ENCODE measurements around the gene WDR36.
A peak's percentile ranks its signal among the peaks of the same experiment; 100 is the strongest.
"Not testable (repeated sequence)": the region's sequence is repeated elsewhere in the genome, so short reads cannot be mapped to it uniquely, and the experiment has no call there.

The WDR36 gene

GRCh38 chr5:111138096-111138495, 45.9 kb downstream of the WDR36 start:
- DNase-seq = no peak

GRCh38 chr5:111141471-111141870, 49.3 kb downstream of the WDR36 start:
- not testable (repeated sequence) for DNase-seq

- no peak for DNase-seq
These were observed 50.8 kb downstream of the WDR36 start for GRCh38 chr5:111142932-111143331.

- no peak for DNase-seq
These were observed 51.8 kb downstream of the WDR36 start for GRCh38 chr5:111143910-111144309.

- no peak for DNase-seq
These were observed 52.3 kb downstream of the WDR36 start for GRCh38 chr5:111144352-111144930.

GRCh38 chr5:111146053-111146452, 53.9 kb downstream of the WDR36 start:
- no peak for DNase-seq

GRCh38 chr5:111147502-111147901, 55.4 kb downstream of the WDR36 start:
- DNase-seq = no peak

GRCh38 chr5:111151998-111152397, 59.9 kb downstream of the WDR36 start:
- no peak for DNase-seq

- no peak for DNase-seq
These were observed 61.3 kb downstream of the WDR36 start for GRCh38 chr5:111153483-111153882.

- DNase-seq = no peak
These were observed 61.8 kb downstream of the WDR36 start for GRCh38 chr5:111153945-111154344.

- DNase-seq = peak; percentile 82 to 87
These were observed 66.1 kb downstream of the WDR36 start for GRCh38 chr5:111158105-111158744.

- no peak for DNase-seq
These were observed 67.7 kb downstream of the WDR36 start for GRCh38 chr5:111159845-111160244.

- DNase-seq = no peak
These were observed 70.9 kb downstream of the WDR36 start for GRCh38 chr5:111163000-111163399.

- no peak for DNase-seq
These were observed 72.9 kb downstream of the WDR36 start for GRCh38 chr5:111165058-111165457.

GRCh38 chr5:111167551-111167950, 75.4 kb downstream of the WDR36 start:
- no peak for DNase-seq

- DNase-seq = no peak
These were observed 76.5 kb downstream of the WDR36 start for GRCh38 chr5:111168608-111169007.

GRCh38 chr5:111169269-111169668, 77.1 kb downstream of the WDR36 start:
- no peak for DNase-seq

GRCh38 chr5:111170279-111170678, 78.1 kb downstream of the WDR36 start:
- DNase-seq = no peak

GRCh38 chr5:111172504-111172903, 80.4 kb downstream of the WDR36 start:
- DNase-seq = no peak

GRCh38 chr5:111173476-111173875, 81.3 kb downstream of the WDR36 start:
- DNase-seq = no peak
